ENCODE measurements around the gene GPA33. TPM values are rescaled to one million over a fixed set of nuclear protein-coding genes. Genes with fewer than 3 reads are reported as not detected.

The GPA33 gene
- total RNA-seq, 3 donors from 2014 or later, result 0.15 to 3.6 (median 0.16) TPM

DNA sequence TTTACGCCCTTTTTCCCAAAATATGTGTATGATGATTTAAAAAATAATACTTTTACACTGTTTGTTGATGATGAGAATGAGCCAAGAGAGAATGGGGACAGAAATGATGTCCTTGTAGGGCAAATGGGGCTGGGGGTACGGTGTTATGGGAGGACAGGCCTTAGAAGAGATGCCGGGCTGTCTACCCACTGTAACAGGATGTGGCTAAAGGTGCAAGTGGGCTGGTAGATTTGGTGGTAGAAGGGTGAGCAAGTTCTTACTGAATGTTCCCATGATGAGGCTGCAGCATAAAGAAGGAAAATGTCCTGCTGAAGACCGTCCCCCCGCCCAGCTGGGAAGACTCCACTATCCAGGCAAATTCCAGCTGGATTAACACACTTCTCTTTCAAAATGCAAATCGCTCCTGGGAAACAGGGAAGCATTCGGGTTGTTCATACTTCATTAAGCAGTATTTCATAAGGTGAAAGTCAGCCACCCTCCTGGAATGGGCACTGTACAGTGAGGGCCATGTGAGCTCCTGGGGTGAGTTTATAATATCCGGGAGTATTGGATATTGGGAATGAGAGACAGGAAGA lies 14.0 kb downstream of the GPA33 start:
- Histone ChIP-seq H3K9me3 (no peaks in the 10 kb centered on the region), H3K4me1 (no peaks in the 10 kb centered on the region), H3K27ac (no peak overlapping the region), H3K4me3 (no peak overlapping the region), H3K27me3 (peaks cover 0 to 3% of the 10 kb centered on the region in 2 donors), H3K36me3 (no peaks in the 10 kb centered on the region)
- TF ChIP-seq POLR2AphosphoS5 (IDR thresholded peaks at IDR 0.05) (no peak), POLR2A (IDR thresholded peaks at IDR 0.05) (no peak)
- TF ChIP-seq, protein P1, sequence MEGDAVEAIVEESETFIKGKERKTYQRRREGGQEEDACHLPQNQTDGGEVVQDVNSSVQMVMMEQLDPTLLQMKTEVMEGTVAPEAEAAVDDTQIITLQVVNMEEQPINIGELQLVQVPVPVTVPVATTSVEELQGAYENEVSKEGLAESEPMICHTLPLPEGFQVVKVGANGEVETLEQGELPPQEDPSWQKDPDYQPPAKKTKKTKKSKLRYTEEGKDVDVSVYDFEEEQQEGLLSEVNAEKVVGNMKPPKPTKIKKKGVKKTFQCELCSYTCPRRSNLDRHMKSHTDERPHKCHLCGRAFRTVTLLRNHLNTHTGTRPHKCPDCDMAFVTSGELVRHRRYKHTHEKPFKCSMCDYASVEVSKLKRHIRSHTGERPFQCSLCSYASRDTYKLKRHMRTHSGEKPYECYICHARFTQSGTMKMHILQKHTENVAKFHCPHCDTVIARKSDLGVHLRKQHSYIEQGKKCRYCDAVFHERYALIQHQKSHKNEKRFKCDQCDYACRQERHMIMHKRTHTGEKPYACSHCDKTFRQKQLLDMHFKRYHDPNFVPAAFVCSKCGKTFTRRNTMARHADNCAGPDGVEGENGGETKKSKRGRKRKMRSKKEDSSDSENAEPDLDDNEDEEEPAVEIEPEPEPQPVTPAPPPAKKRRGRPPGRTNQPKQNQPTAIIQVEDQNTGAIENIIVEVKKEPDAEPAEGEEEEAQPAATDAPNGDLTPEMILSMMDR (IDR thresholded peaks at IDR 0.05), result no peak
- intact Hi-C loops (cut with DNase I; ENCODE audit: low total_unique reads), result no loop called here
- no peak for DNase-seq (ENCODE audit: low spot score in 2 of 2)

DNA sequence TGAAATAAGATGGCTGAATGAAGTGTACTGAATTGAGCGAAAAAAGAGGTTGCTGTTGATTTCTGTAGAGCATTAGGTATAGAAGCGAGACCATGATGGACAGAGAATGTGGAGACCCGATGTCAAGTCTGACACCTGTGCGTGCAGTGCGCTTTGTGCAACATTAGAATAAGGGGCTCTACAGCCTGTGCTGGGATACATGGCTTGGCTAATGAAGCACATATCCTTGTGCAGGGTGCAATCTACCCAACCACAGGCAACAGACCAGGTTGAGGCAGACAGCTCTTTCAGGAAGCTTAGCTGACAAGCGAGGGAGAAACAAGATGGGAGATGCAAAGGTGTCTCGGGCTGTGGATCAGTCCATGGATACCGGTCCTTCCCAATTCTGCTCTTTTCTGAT lies 18.9 kb downstream of the GPA33 start:
- H3K27me3 ChIP-seq, result no peaks in the 10 kb centered on the region
- no peak overlapping the region for H3K27ac ChIP-seq
- DNase-seq (ENCODE audit: low spot score in 2 of 2), result no peak
- H3K4me3 ChIP-seq, result no peak overlapping the region
- H3K4me1 ChIP-seq, result no peaks in the 10 kb centered on the region
- intact Hi-C loops (cut with DNase I; ENCODE audit: low total_unique reads), result no loop called here
- no peaks in the 10 kb centered on the region for H3K9me3 ChIP-seq
- TF ChIP-seq, protein P1 (IDR thresholded peaks at IDR 0.05), result no peak
- TF ChIP-seq POLR2AphosphoS5 (IDR thresholded peaks at IDR 0.05), result no peak
- no peak for TF ChIP-seq POLR2A (IDR thresholded peaks at IDR 0.05)
- H3K36me3 ChIP-seq, result no peaks in the 10 kb centered on the region

DNA sequence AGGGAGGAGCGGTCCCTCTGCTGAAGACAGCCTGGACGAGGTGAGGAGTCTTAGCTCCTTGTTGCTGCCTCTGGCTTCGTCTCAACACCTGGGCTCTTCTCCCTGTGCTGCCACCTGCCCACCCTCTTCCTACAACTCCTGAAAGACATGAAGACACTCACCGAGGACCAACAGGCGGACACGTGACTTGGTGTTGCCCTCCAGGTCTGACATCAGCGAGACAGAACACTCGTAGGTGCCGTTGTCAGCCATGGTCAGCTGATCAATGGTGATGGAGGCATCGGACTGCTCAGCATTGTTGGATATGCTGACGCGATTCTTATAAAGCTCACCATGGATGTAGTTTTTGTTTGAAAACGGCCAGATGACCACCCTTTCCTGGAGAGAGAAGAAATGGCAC lies 21.4 kb downstream of the GPA33 start:
- no peak overlapping the region for H3K27ac ChIP-seq
- H3K27me3 ChIP-seq, result no peaks in the 10 kb centered on the region
- no peak for DNase-seq (ENCODE audit: low spot score in 2 of 2)
- intact Hi-C loops (cut with DNase I; ENCODE audit: low total_unique reads), result loop anchor here (10.0 kb wide), 1 partner anchor 376 kb away; no protein-coding TSS in a partner anchor
- no peaks in the 10 kb centered on the region for H3K4me1 ChIP-seq
- H3K9me3 ChIP-seq, result no peaks in the 10 kb centered on the region
- no peak overlapping the region for H3K4me3 ChIP-seq
- TF ChIP-seq, protein P1 (IDR thresholded peaks at IDR 0.05), result no peak
- TF ChIP-seq POLR2A (IDR thresholded peaks at IDR 0.05), result no peak
- no peak for TF ChIP-seq POLR2AphosphoS5 (IDR thresholded peaks at IDR 0.05)
- no peaks in the 10 kb centered on the region for H3K36me3 ChIP-seq

DNA sequence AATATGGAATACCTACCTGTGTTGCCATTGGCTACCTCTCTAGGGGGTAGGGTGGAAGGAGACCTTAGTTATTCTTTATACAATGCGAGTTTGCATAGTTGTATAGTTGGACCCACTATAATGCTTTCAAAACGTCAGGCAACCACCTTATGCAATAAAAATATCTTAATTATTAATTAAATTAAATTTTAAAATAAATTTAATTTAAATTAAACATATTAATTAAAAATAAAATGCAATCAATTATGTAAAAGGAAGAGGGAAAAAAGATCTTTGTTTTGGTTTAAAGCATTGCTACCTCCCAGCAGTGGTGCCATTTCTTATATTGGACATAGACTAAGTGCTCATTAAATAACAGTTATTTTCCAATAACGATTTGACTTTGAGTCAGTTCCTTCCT lies 22.3 kb downstream of the GPA33 start:
- no peak overlapping the region for H3K4me3 ChIP-seq
- H3K36me3 ChIP-seq, result no peaks in the 10 kb centered on the region
- H3K27me3 ChIP-seq, result no peaks in the 10 kb centered on the region
- DNase-seq (ENCODE audit: low spot score in 2 of 2), result no peak
- intact Hi-C loops (cut with DNase I; ENCODE audit: low total_unique reads), result loop anchor here (10.0 kb wide), 1 partner anchor 377 kb away; no protein-coding TSS in a partner anchor
- TF ChIP-seq, protein P1 (IDR thresholded peaks at IDR 0.05), result no peak
- TF ChIP-seq POLR2A (IDR thresholded peaks at IDR 0.05) (no peak), POLR2AphosphoS5 (IDR thresholded peaks at IDR 0.05) (no peak)
- no peaks in the 10 kb centered on the region for H3K4me1 ChIP-seq
- H3K27ac ChIP-seq, result no peak overlapping the region
- H3K9me3 ChIP-seq, result no peaks in the 10 kb centered on the region

DNA sequence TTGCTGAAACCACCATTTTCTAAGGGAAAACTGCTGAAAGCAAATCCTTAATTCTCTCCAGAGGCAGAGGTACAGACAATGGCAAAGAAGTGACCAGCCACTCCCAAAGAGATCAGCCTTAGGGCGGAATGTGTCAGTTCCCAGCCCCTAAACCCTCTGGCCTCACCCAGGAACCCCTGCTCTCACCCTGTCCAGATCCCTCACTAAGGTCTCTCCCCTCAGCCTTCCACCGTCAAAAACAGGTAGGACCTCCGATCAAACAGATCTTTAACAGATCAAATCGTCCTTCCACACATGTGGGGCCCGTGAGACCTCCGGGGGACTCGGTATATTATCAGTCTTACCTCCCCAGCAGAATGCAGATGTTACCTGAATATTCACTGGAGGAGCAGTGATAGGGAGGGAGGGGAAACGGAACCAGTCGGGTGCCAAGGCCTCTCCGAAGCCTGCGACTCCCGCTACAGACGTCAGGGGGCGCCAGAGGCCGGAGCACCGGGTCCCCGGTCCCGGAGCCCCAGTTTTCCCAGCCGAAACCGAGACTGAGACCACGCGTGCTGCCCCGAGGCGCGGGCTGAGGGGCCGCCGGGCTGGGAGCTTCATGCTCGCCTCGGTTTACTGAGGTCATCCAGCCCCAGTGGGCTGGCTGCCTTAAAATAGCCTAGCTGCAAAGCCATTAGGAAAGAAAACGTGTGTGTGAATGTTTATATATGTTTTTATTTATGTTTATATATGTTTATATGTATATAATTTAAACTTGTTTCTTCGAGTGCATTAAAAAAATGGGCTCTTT lies 23.6 kb downstream of the GPA33 start:
- H3K27me3 ChIP-seq, result no peaks in the 10 kb centered on the region
- H3K36me3 ChIP-seq, result no peaks in the 10 kb centered on the region
- intact Hi-C loops (cut with DNase I; ENCODE audit: low total_unique reads), result loop anchor here (10.0 kb wide), 1 partner anchor 378 kb away; no protein-coding TSS in a partner anchor
- H3K9me3 ChIP-seq, result no peaks in the 10 kb centered on the region
- no peaks in the 10 kb centered on the region for H3K4me1 ChIP-seq
- no peak for TF ChIP-seq POLR2AphosphoS5 (IDR thresholded peaks at IDR 0.05)
- TF ChIP-seq, protein P1 (IDR thresholded peaks at IDR 0.05), result peak; percentile 33 to 93 (median 92)
- no peak for TF ChIP-seq POLR2A (IDR thresholded peaks at IDR 0.05)
- H3K27ac ChIP-seq, result no peak overlapping the region
- peak overlapping the region in 2 of 3 donors; percentile 25 to 52 for H3K4me3 ChIP-seq
- peak; percentile 44 to 76 for DNase-seq (ENCODE audit: low spot score in 2 of 2)
